Measurements from ENCODE around the gene NEK9. TPM values are rescaled to one million over a fixed set of nuclear protein-coding genes. Genes with fewer than 3 reads are reported as not detected.

The NEK9 gene
- polyA plus RNA-seq, 3 donors = 129 to 142 (median 130) TPM

GRCh38 chr14:75126121-75126544 is 715 bp downstream of the NEK9 start:
- no peak for DNase-seq (ENCODE audit: extremely low read depth in 1 of 11, low read depth in 9 of 11, low spot score in 4 of 11)

- no peak for DNase-seq (ENCODE audit: extremely low read depth in 1 of 11, low read depth in 9 of 11, low spot score in 4 of 11)
Observed at GRCh38 chr14:75125617-75126016, 1.2 kb downstream of the NEK9 start.

DNA sequence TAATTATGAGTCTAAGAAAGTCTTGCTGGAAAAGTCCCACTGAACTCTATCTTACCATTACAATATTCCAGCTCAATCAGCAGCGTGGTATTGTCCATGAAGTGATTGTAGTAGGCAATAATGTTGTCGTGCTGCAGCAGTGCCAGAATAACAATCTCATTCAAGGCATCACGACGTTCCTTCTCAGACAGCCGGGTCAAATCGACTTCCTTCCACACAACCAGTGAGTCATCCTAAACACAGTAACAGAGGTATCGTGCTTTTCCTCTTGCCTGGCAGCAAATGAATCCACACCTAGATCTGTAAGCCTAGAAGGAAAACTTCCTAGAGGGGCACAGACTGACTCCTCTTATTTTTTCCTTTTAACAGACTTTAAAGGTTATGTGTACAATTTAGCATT is 2.9 kb downstream of the NEK9 start:
- DNase-seq (ENCODE audit: extremely low read depth in 1 of 11, low read depth in 9 of 11, low spot score in 4 of 11) = no peak

DNA sequence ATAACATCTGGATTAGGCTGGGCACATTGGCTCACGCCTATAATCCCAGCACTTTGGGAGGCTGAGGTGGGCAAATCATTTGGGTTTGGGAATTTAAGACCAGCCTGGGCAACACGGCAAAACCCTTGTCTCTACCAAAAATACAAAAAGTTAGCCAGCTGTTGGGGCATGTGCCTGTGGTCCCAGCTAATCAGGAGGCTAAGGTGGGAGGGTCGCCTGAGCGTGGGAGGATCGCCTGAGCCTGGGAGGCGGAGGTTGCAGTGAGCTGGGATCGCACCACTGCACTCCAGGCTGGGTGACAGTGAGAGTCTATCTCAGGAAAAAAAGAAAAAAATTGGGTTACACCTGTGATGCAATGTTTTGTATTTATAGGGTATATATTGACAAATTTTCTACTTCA is 5.3 kb downstream of the NEK9 start:
- DNase-seq (ENCODE audit: extremely low read depth in 1 of 11, low read depth in 9 of 11, low spot score in 4 of 11) = no peak

- no peak for DNase-seq (ENCODE audit: extremely low read depth in 1 of 11, low read depth in 9 of 11, low spot score in 4 of 11)
Observed at GRCh38 chr14:75120541-75121291, 6.1 kb downstream of the NEK9 start.

GRCh38 chr14:75119056-75119455 is 7.8 kb downstream of the NEK9 start:
- DNase-seq (ENCODE audit: extremely low read depth in 1 of 11, low read depth in 9 of 11, low spot score in 4 of 11) = no peak

GRCh38 chr14:75113932-75114539 is 12.8 kb downstream of the NEK9 start:
- no peak for DNase-seq (ENCODE audit: extremely low read depth in 1 of 11, low read depth in 9 of 11, low spot score in 4 of 11)

DNA sequence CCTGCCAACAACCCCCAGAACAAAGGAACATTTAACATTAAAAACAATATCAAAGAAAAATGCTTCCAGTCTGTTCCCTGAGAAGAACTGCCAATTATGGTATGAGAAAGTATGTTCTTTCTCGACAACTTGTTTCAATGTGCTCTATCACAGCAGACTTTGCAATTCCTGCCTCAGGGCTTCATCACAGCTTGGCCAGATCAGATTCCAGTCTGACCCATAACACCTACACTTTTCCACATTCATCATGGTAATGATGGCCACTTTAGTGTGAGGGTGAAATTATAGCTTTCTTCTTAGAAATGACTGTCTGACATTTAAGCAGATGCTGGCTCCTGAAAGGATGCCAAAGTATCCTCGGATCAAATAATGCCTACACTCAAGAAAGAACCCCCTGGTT is 17.0 kb downstream of the NEK9 start:
- DNase-seq (ENCODE audit: extremely low read depth in 1 of 11, low read depth in 9 of 11, low spot score in 4 of 11) = no peak

GRCh38 chr14:75107186-75107585 is 19.7 kb downstream of the NEK9 start:
- DNase-seq (ENCODE audit: extremely low read depth in 1 of 11, low read depth in 9 of 11, low spot score in 4 of 11) = no peak

DNA sequence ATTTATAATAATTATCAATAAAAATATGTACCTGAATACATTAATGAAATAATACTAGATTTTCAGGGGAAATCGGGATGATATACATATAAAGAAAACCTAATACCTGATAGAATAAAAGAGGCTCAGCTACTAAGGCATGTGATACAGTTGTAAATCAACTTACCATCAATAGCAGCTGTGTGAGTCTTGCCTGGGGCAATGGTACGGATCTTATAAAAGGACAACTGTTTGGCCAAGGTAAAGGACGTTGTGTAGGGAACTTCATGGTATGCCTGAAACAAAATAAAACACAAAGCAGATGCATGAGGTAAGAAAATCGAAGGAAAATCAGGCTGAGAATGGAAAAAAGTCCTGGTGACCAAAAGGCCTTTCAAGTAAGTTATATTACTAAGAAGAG is 25.4 kb downstream of the NEK9 start:
- no peak for DNase-seq (ENCODE audit: extremely low read depth in 1 of 11, low read depth in 9 of 11, low spot score in 4 of 11)

- no peak for DNase-seq (ENCODE audit: extremely low read depth in 1 of 11, low read depth in 9 of 11, low spot score in 4 of 11)
Observed at GRCh38 chr14:75098682-75099081, 28.2 kb downstream of the NEK9 start.

DNA sequence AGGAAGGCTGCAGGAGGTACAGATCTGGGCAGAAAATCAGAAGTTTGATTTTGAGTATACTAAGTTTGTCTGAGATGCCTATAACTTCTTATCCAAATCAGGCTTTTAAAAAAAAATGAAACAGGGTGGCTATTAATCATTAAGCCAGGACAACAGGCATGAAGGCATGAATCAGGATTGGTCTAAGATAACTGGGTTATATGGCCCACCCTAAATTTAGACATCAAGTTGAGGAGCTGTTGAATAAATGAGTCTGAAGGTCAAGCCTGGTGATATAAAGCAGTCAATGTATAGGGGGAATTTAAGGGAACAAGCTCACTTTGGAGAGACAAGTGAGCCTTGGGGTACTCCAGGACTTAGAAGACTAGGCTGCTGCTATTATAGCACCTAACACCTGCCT is 28.6 kb downstream of the NEK9 start:
- DNase-seq (ENCODE audit: extremely low read depth in 1 of 11, low read depth in 9 of 11, low spot score in 4 of 11) = no peak

DNA sequence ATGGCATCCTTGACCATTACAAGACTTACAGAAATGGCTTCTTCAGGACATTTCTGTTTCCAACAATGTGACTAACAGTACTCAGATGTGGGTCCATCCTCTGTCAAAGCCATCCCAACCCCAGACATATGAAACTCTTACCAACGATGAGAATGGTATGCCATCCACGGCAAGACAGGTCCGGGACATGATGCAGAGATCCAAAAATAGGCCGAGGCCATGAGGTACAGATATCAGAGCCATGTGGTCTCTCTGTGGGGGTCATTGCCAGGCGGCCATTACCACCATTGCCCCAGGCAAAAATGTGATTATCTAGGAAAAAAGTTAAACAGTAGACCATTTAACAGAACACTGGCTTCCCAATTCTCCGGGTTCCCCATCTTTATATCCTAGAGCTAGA is 29.9 kb downstream of the NEK9 start:
- DNase-seq (ENCODE audit: extremely low read depth in 1 of 11, low read depth in 9 of 11, low spot score in 4 of 11) = no peak

- DNase-seq (ENCODE audit: extremely low read depth in 1 of 11, low read depth in 9 of 11, low spot score in 4 of 11) = no peak
Observed at GRCh38 chr14:75095690-75096089, 31.2 kb downstream of the NEK9 start.

DNA sequence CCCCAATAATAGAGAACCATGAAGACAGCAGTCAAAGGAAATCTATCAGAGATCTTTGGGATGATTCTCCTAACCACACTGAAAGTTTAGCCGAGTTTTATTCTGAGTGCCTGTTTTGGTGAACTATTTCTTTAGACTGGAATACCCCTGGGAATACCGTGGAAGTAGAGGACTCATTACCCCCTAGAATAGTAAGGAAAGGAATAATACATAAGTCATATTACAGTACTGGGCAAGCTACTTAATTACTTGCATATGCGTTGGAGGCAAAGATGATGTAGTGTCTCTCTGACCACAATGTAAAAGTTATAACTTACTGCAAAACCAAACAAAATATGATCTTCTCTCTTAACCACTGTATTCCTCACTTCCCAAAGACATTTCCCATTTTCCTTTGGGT is 32.0 kb downstream of the NEK9 start:
- DNase-seq (ENCODE audit: extremely low read depth in 1 of 11, low read depth in 9 of 11, low spot score in 4 of 11) = no peak

GRCh38 chr14:75092698-75093097 is 34.1 kb downstream of the NEK9 start:
- DNase-seq (ENCODE audit: extremely low read depth in 1 of 11, low read depth in 9 of 11, low spot score in 4 of 11) = no peak

DNA sequence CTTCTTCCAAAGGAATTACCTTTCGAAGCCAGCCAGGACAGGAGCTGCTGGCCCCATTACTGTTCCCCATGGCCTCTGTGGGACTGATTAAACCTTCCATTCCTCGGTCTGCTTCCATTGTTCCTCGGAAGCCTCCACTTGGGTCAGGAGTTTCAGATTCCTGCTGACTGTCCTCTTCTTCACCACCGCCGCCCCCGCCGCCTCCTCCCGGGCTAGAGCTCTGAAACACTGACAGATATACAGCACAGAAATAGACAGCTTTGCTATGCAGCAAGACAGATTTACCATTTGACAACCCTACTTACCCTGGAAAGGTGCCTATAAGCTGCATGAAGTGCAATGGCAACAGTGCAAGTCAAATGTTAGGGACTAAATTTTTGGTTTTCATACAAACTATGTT is 35.6 kb downstream of the NEK9 start:
- DNase-seq (ENCODE audit: extremely low read depth in 1 of 11, low read depth in 9 of 11, low spot score in 4 of 11) = no peak

GRCh38 chr14:75090353-75090752 is 36.5 kb downstream of the NEK9 start:
- no peak for DNase-seq (ENCODE audit: extremely low read depth in 1 of 11, low read depth in 9 of 11, low spot score in 4 of 11)

DNA sequence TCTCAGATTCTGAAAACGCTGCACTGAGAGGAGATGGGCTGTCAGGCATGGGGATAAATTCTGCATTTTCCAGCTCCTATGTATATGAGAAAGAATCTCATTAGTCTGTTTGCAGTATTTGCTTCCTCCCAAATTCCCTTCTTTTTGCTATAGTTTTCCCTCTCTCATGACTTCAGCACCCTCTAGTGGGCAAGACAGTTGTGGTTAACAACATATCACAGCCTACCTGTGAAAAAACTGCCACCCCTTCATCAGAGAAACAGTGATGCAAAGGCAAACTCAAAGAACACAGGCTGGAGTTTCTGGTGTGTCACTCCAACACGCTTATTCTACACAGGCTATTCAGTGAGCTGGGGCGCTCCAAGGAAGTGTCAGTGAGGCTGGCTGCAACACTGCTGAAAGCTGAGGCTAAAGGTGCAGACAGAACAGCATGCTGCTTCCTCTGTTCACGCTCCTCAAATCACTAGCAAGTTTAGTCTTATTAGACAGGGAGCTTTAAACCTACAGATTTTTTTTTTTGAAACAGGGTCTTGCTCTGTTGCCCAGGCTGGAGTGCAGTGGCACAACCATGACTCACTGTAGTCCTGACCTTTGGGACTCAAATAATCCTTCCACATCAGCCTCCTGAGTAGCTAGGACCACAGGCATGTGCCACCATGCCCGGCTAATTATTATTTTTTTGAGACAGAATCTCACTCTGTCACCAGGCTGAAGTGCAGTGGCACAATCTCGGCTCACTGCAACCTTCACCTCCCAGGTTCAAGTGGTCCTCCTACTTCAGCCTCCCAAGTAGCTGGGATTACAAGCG is 38.1 kb downstream of the NEK9 start:
- DNase-seq (ENCODE audit: extremely low read depth in 1 of 11, low read depth in 9 of 11, low spot score in 4 of 11) = peak in 10 of 11 donors; percentile 41 to 75 (median 47)

DNA sequence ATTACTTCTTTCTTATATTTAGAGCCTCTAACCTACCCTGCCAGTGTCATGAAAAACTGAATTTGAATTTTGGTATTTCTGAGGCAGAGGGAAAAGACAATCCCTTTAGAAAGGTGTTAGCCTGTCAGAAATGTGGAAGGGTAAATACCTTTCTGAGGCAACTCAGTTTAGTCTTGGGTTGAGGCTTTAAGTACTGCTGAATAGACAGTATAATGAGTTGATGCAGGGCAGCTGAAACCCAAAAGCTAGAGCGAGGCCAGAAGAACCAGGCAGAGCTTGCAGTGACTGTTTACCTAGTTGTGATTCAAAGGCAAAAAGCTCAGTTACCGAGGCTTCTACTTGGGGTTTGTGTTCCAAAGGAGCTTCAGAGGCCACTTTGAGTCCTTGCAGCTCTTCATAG is 38.7 kb downstream of the NEK9 start:
- DNase-seq (ENCODE audit: extremely low read depth in 1 of 11, low read depth in 9 of 11, low spot score in 4 of 11) = no peak

Measured in renal cortex interstitium (tissue), 11 donors.